Suprapubic skin (tissue), 4 donors: ENCODE measurements around the gene ARRDC5. TPM values are rescaled to one million over a fixed set of nuclear protein-coding genes. Genes with fewer than 3 reads are reported as not detected.
"Not testable (repeated sequence)": the region's sequence is repeated elsewhere in the genome, so short reads cannot be mapped to it uniquely, and the experiment has no call there.

ENCODE experiments used
- DNase-seq, 2 donors: peaks; one replicate each; pipeline ENCODE4 v3.0.0-alpha.2; 2019; ENCODE audit warnings: low spot score in 2 of 2
- H3K27ac ChIP-seq: fragments of 200-600 bp; sonication (generic); one replicate; pipeline ENCODE4 v1.5.1; 2019
- H3K27me3 ChIP-seq: fragments of 200-600 bp; sonication (generic); one replicate; pipeline ENCODE4 v1.5.1; 2019
- H3K36me3 ChIP-seq: fragments of 200-600 bp; sonication (generic); one replicate; pipeline ENCODE4 v1.5.1; 2019
- H3K4me1 ChIP-seq: fragments of 200-600 bp; sonication (generic); one replicate; pipeline ENCODE4 v1.5.1; 2019
- H3K4me3 ChIP-seq: fragments of 200-600 bp; sonication (generic); one replicate; pipeline ENCODE4 v1.5.1; 2019; ENCODE audit warnings: mild to moderate bottlenecking
- H3K9me3 ChIP-seq: fragments of 200-600 bp; sonication (generic); one replicate; pipeline ENCODE4 v1.5.1; 2019
- EP300 ChIP-seq: sonication (generic); formaldehyde crosslinking; IDR thresholded peaks from one replicate; pipeline ENCODE4 v1.6.1; 2017; ENCODE audit warnings: antibody characterized with exemption
- POLR2A ChIP-seq, 2 donors: fragments of 450-650 bp; IDR thresholded peaks; one replicate each; pipeline ENCODE4 v1.6.1; 2017; ENCODE audit warnings: antibody characterized with exemption in 2 of 2, mild to moderate bottlenecking in 2 of 2, moderate library complexity in 2 of 2
- POLR2AphosphoS5 ChIP-seq, 3 donors: sonication (generic); formaldehyde crosslinking; IDR thresholded peaks; one replicate each; pipeline ENCODE4 v1.6.1; 2017; ENCODE audit warnings: antibody characterized with exemption in 3 of 3
- WGBS: methylation state at CpG from one replicate; pipeline ENCODE4 v1.1.5; 2018; 5-methylcytosine and 5-hydroxymethylcytosine counted together
- total RNA-seq, 4 donors: library from RNA; depleted of rRNA; stranded (reverse); fragments of >200 nt; gene quantifications; one replicate each; pipeline ENCODE4 v1.1.0, GENCODE V29; 2016
- TF ChIP-seq, protein P1 (sequence below), 2 donors: fragments of 200-600 bp in 1 of 2; fragments of 450-650 bp in 1 of 2; sonication (generic) in 1 of 2; IDR thresholded peaks; one replicate each; pipeline ENCODE4 v1.5.1; 2016 to 2019; ENCODE audit warnings: antibody characterized with exemption in 2 of 2, mild to moderate bottlenecking in 1 of 2, moderate library complexity in 1 of 2

The ARRDC5 gene
- total RNA-seq, 4 donors from 2014 or later = 0.48 TPM; not detected in 3

DNA sequence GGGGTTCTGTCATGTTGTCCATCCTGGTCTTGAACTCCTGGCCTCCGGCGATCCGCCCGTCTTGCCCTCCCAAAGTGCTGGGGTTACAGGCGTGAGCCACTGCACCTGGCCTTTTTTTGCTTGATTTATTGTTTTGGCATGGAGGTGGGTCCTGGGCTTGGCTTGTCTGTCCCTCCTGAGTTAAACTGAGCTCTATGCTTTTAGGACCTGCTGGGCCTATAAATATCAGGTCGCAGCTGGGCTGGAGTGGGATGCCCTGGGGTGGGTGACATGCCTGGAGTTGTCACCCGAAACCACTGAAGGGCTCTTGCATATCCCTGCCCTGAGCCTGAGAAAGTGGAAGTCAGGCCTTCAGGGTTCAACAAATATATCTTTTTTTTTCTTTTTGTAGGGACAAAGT lies 5.5 kb downstream of the ARRDC5 start:
- TF ChIP-seq POLR2A (IDR thresholded peaks at IDR 0.05) = no peak
- TF ChIP-seq, protein P1, sequence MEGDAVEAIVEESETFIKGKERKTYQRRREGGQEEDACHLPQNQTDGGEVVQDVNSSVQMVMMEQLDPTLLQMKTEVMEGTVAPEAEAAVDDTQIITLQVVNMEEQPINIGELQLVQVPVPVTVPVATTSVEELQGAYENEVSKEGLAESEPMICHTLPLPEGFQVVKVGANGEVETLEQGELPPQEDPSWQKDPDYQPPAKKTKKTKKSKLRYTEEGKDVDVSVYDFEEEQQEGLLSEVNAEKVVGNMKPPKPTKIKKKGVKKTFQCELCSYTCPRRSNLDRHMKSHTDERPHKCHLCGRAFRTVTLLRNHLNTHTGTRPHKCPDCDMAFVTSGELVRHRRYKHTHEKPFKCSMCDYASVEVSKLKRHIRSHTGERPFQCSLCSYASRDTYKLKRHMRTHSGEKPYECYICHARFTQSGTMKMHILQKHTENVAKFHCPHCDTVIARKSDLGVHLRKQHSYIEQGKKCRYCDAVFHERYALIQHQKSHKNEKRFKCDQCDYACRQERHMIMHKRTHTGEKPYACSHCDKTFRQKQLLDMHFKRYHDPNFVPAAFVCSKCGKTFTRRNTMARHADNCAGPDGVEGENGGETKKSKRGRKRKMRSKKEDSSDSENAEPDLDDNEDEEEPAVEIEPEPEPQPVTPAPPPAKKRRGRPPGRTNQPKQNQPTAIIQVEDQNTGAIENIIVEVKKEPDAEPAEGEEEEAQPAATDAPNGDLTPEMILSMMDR (IDR thresholded peaks at IDR 0.05) = no peak
- no peak for TF ChIP-seq EP300
- no peak for TF ChIP-seq POLR2AphosphoS5 (IDR thresholded peaks at IDR 0.05)
- Histone ChIP-seq H3K9me3 (no peaks in the 10 kb centered on the region), H3K27me3 (no peaks in the 10 kb centered on the region), H3K27ac (no peak overlapping the region), H3K4me3 (no peak overlapping the region), H3K4me1 (no peaks in the 10 kb centered on the region), H3K36me3 (no peaks in the 10 kb centered on the region)
- DNase-seq = no peak
- 91% methylated on average over 7 of the region's 7 CpGs for WGBS

DNA sequence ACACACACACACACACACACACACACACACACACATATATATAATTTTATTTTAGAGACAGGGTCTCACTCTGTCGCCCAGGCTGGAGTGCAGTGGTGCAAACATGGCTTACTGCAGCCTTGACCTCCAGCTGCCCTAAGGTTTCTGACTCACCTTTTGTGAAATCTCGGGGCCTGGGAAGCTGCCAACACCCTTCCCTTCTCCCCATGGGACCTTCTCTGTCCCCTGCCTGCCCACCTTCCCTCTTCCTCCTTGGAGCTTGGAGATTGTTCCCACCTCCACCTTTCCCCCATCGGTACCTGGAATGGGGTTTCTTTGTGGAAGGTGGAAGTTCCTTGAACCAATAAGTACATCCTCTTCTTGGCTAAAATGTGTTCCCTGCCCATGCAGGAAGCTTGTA lies 6.3 kb downstream of the ARRDC5 start:
- no peaks in the 10 kb centered on the region for H3K4me1 ChIP-seq

DNA sequence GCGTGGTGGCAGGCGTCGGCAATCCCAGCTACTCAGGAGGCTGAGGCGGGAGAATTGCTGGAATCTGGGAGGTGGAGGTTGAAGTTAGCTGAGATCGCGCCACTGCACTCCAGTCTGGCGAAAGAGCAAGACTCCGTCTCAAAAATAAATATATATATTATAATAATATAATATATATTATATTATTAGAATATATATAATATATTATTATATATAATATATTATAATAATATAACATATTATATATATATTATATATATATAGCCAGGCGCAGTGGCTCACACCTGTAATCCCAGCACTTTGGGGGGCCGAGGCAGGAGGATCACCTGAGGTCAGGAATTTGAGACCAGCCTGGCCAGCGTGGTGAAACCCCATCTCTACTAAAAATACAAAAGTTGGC lies 9.7 kb downstream of the ARRDC5 start:
- 91% methylated on average over 11 of the region's 11 CpGs for WGBS
- not testable (repeated sequence) for H3K4me3 ChIP-seq, H3K9me3 ChIP-seq, H3K27me3 ChIP-seq, H3K36me3 ChIP-seq, H3K27ac ChIP-seq, H3K4me1 ChIP-seq, DNase-seq

More for the DNA sequence above, 6.3 kb downstream of the ARRDC5 start:
- WGBS = 60% methylated on average over 3 of the region's 3 CpGs
- TF ChIP-seq POLR2A (IDR thresholded peaks at IDR 0.05) = no peak
- TF ChIP-seq POLR2AphosphoS5 (IDR thresholded peaks at IDR 0.05) = no peak
- no peak for TF ChIP-seq EP300
- TF ChIP-seq, protein P1 (IDR thresholded peaks at IDR 0.05) = no peak
- DNase-seq = no peak
- no peaks in the 10 kb centered on the region for H3K9me3 ChIP-seq
- no peaks in the 10 kb centered on the region for H3K27me3 ChIP-seq
- H3K27ac ChIP-seq = no peak overlapping the region
- no peaks in the 10 kb centered on the region for H3K36me3 ChIP-seq
- no peak overlapping the region for H3K4me3 ChIP-seq

DNA sequence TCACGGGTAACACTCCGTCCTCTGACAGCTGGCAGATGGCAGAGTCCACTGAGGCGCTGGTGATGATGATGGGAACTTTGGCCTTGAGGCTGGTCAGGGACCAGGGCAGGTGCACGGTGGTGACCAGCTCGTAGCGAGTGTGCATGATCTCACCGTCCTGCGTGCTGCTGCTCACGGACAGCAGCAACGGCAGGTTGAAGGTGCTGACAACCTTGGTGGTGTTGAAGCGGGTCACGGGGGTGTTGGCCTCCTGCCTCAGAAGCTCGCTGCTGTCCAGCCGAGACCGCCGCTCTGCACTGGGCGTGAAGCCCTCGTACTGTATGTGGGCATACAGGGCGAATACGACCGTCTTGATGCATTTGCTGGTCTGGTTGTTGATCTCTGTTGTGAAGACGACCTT lies 11.6 kb downstream of the ARRDC5 start:
- WGBS = 91% methylated on average over 22 of the region's 22 CpGs

DNA sequence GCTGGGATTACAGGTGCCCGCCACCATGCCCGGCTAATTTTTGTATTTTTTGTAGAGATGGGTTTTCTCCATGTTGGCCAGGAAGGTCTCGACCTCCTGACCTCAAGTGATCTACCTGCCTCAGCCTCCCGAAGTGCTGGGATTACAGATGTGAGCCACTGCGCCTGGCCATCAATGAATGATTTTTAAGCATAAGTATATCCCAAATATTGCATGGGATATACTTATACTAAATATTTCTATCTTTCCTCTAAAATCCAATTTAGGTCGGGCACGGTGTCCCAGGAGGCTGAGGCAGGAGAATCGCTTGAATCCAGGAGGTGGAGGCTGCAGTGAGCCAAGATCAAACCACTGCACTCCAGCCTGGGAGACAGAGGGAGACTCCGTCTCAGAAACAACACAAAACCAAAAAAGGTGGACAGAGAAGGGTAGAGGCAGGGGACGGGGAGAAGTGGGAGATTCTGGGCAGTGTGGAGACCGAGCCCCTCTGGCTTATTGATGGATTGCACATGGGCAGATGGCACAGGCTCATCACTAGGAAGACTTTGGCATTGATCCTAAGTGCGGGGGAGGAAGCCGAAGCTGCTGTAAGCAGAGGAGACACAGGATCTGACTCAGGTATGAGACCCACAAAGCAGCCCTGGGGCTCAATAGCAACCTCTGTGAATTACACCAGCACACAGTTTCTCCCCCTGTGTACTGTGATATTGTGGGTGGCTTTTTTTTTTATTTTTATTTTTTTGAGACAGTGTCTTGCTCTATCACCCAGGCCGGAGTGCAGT lies 13.5 kb downstream of the ARRDC5 start:
- WGBS = 76% methylated on average over 14 of the region's 14 CpGs
- no peaks in the 10 kb centered on the region for H3K4me1 ChIP-seq
- no peaks in the 10 kb centered on the region for H3K36me3 ChIP-seq
- DNase-seq = no peak
- no peaks in the 10 kb centered on the region for H3K9me3 ChIP-seq
- no peak overlapping the region for H3K27ac ChIP-seq
- H3K4me3 ChIP-seq = no peak overlapping the region
- no peaks in the 10 kb centered on the region for H3K27me3 ChIP-seq
- TF ChIP-seq, protein P1 (IDR thresholded peaks at IDR 0.05) = no peak
- TF ChIP-seq POLR2AphosphoS5 (IDR thresholded peaks at IDR 0.05) = no peak

More for the DNA sequence above, 11.6 kb downstream of the ARRDC5 start:
- TF ChIP-seq POLR2AphosphoS5 (IDR thresholded peaks at IDR 0.05) (no peak), POLR2A (IDR thresholded peaks at IDR 0.05) (no peak), EP300 (no peak)
- TF ChIP-seq, protein P1 (IDR thresholded peaks at IDR 0.05) = no peak
- no peaks in the 10 kb centered on the region for H3K4me1 ChIP-seq
- no peak overlapping the region for H3K27ac ChIP-seq
- no peak for DNase-seq
- H3K36me3 ChIP-seq = no peaks in the 10 kb centered on the region
- H3K9me3 ChIP-seq = no peaks in the 10 kb centered on the region
- no peak overlapping the region for H3K4me3 ChIP-seq
- no peaks in the 10 kb centered on the region for H3K27me3 ChIP-seq

DNA sequence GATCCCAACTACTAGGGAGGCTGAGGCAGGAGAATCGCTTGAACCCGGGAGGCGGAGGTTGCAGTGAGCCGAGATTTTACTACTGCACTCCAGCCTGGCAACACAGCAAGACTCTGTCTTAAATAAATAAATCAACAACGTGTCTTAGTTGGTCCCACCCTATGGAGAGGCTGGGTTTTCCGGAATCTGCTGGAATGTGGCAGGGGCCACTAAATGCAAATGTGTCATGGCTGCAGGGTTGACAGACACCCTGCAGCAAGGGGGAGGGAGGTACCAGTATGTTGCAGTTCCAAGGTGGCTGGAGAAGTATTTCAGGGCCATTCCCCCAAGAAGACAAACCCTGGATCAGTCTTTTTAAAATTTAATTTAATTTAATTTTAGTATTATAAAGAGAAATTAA lies 14.9 kb downstream of the ARRDC5 start:
- not testable (repeated sequence) for H3K27ac ChIP-seq, H3K9me3 ChIP-seq, DNase-seq, H3K4me1 ChIP-seq, H3K4me3 ChIP-seq, H3K27me3 ChIP-seq, H3K36me3 ChIP-seq
- WGBS = 82% methylated on average over 3 of the region's 6 CpGs

DNA sequence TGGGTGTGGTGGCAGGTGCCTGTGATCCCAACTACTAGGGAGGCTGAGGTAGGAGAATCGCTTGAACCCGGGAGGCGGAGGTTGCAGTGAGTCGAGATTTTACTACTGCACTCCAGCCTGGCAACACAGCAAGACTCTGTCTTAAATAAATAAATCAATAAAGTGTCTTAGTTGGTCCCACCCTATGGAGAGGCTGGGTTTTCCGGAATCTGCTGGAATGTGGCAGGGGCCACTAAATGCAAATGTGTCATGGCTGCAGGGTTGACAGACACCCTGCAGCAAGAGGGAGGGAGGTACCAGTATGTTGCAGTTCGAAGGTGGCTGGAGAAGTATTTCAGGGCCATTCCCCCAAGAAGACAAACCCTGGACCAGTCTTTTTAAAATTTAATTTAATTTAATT lies 17.7 kb downstream of the ARRDC5 start:
- H3K4me3 ChIP-seq, H3K4me1 ChIP-seq, H3K27me3 ChIP-seq, DNase-seq, H3K27ac ChIP-seq, H3K9me3 ChIP-seq, H3K36me3 ChIP-seq: not testable (repeated sequence)
- 78% methylated on average over 6 of the region's 6 CpGs for WGBS

DNA sequence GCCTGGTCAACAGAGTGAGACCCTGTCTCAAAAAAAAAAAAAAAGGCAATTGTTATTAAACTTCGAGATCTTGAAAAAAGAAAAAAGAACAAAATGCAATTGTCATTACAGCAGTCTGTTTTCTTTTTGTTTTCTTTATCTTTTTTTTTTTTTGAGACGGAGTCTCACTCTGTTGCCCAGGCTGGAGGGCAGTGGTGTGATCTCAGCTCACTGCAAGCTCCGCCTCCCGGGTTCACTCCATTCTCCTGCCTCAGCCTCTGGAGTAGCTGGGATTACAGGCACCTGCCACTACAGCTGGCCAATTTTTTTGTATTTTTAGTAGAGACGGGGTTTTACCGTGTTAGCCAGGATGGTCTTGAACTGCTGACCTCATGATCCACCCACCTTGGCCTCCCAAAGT lies 19.8 kb downstream of the ARRDC5 start:
- not testable (repeated sequence) for H3K36me3 ChIP-seq, H3K27me3 ChIP-seq, H3K4me1 ChIP-seq, H3K4me3 ChIP-seq, DNase-seq, H3K9me3 ChIP-seq, H3K27ac ChIP-seq
- 78% methylated on average over 6 of the region's 6 CpGs for WGBS
